Uterus (tissue), 4 donors: ENCODE results near the gene LIF. TPM values are rescaled to one million over a fixed set of nuclear protein-coding genes. Genes with fewer than 3 reads are reported as not detected.

Experiments
- DNase-seq, 2 donors: peaks; one replicate each; pipeline ENCODE4 v3.0.0-alpha.2; 2019 to 2020
- H3K27ac ChIP-seq, 2 donors: fragments of 200-600 bp; sonication (generic); 1 replicate in 1 of 2; 2 replicates in 1 of 2; pipeline ENCODE4 v1.5.1; 2016 to 2018
- H3K27me3 ChIP-seq, 2 donors: fragments of 200-600 bp; sonication (generic); one replicate each; pipeline ENCODE4 v1.5.1; 2018 to 2019; ENCODE audit warnings: control low read depth in 1 of 2
- H3K36me3 ChIP-seq, 2 donors: fragments of 200-600 bp; sonication (generic); one replicate each; pipeline ENCODE4 v1.5.1; 2019; ENCODE audit warnings: control low read depth in 1 of 2
- H3K4me1 ChIP-seq, 2 donors: fragments of 200-600 bp; sonication (generic); one replicate each; pipeline ENCODE4 v1.5.1; 2018 to 2019; ENCODE audit warnings: control low read depth in 1 of 2
- H3K4me3 ChIP-seq, 2 donors: fragments of 200-600 bp; sonication (generic); 1 replicate in 1 of 2; 2 replicates in 1 of 2; pipeline ENCODE4 v1.5.1; 2018 to 2019; ENCODE audit warnings: mild to moderate bottlenecking in 1 of 2
- H3K9me3 ChIP-seq, 2 donors: fragments of 200-600 bp; sonication (generic); one replicate each; pipeline ENCODE4 v1.5.1; 2019; ENCODE audit warnings: control low read depth in 1 of 2
- CTCF ChIP-seq, 4 experiments: fragments of 200-600 bp in 2 of 4; fragments of 450-650 bp in 2 of 4; sonication (generic) in 2 of 4; IDR thresholded peaks; one replicate each; pipeline ENCODE4 v1.5.1; 2016 to 2019; ENCODE audit warnings: antibody characterized with exemption in 4 of 4, mild to moderate bottlenecking in 2 of 4, moderate library complexity in 1 of 4
- POLR2A ChIP-seq, 2 donors: fragments of 450-650 bp; IDR thresholded peaks; one replicate each; pipeline ENCODE4 v1.6.1; 2016; ENCODE audit warnings: antibody characterized with exemption in 2 of 2, mild to moderate bottlenecking in 1 of 2, moderate library complexity in 1 of 2
- intact Hi-C: fragments of 100-400 bp; cut with DNase I; formaldehyde crosslinking; loops from one replicate; pipeline ENCODE4 v1.15.1; 2023; ENCODE audit warnings: low total_unique reads
- total RNA-seq, 4 donors: library from RNA; depleted of rRNA in 3 of 4; stranded (reverse); fragments of >200 nt in 3 of 4; gene quantifications; one replicate each; pipeline versions ENCODE4 v1.1.0 to v1.2.4, GENCODE V29; 2014 to 2023
- donor health status: DM: yes; HTN: yes; CAD: no.

Gene LIF
- total RNA-seq, 4 donors from 2014 or later = under 0.01 to 3.0 (median 1.5) TPM; not detected in 1

GRCh38 chr22:30274437-30274812 is 27.9 kb upstream of the LIF start:
- intact Hi-C loops = no loop called here
- no peaks in the 10 kb centered on the region for H3K27me3 ChIP-seq
- no peak overlapping the region for H3K27ac ChIP-seq
- TF ChIP-seq POLR2A (IDR thresholded peaks at IDR 0.05) = no peak
- no peak for DNase-seq
- no peaks in the 10 kb centered on the region for H3K4me1 ChIP-seq
- H3K4me3 ChIP-seq = no peak overlapping the region
- no peaks in the 10 kb centered on the region for H3K9me3 ChIP-seq
- no peaks in the 10 kb centered on the region for H3K36me3 ChIP-seq

GRCh38 chr22:30273711-30274436 is 27.3 kb upstream of the LIF start:
- H3K9me3 ChIP-seq = no peaks in the 10 kb centered on the region
- intact Hi-C loops = no loop called here
- TF ChIP-seq POLR2A (IDR thresholded peaks at IDR 0.05) = no peak
- no peak for TF ChIP-seq CTCF (IDR thresholded peaks at IDR 0.05)
- H3K27me3 ChIP-seq = no peaks in the 10 kb centered on the region
- no peak overlapping the region for H3K27ac ChIP-seq
- no peaks in the 10 kb centered on the region for H3K4me1 ChIP-seq
- H3K4me3 ChIP-seq = no peak overlapping the region
- DNase-seq = no peak
- no peaks in the 10 kb centered on the region for H3K36me3 ChIP-seq

- Histone ChIP-seq H3K27me3 (no peaks in the 10 kb centered on the region), H3K36me3 (no peaks in the 10 kb centered on the region), H3K4me3 (no peak overlapping the region), H3K27ac (no peak overlapping the region), H3K4me1 (no peaks in the 10 kb centered on the region), H3K9me3 (no peaks in the 10 kb centered on the region)
- no peak for DNase-seq
- intact Hi-C loops = no loop called here
- no peak for TF ChIP-seq CTCF (IDR thresholded peaks at IDR 0.05)
- TF ChIP-seq POLR2A (IDR thresholded peaks at IDR 0.05) = no peak
Observed at GRCh38 chr22:30272781-30273601, 26.4 kb upstream of the LIF start.

- Histone ChIP-seq H3K9me3 (no peaks in the 10 kb centered on the region), H3K27me3 (no peaks in the 10 kb centered on the region), H3K36me3 (no peaks in the 10 kb centered on the region), H3K27ac (no peak overlapping the region), H3K4me1 (no peaks in the 10 kb centered on the region), H3K4me3 (no peak overlapping the region)
- no peak for DNase-seq
- intact Hi-C loops = no loop called here
- TF ChIP-seq POLR2A (IDR thresholded peaks at IDR 0.05) (no peak), CTCF (IDR thresholded peaks at IDR 0.05) (no peak)
Observed at GRCh38 chr22:30270832-30271231, 24.3 kb upstream of the LIF start.

- no peaks in the 10 kb centered on the region for H3K36me3 ChIP-seq
- no peaks in the 10 kb centered on the region for H3K9me3 ChIP-seq
- H3K4me1 ChIP-seq = peaks cover 0 to under 1% of the 10 kb centered on the region in 2 donors
- DNase-seq = no peak
- no peak overlapping the region for H3K4me3 ChIP-seq
- H3K27ac ChIP-seq = no peak overlapping the region
- H3K27me3 ChIP-seq = no peaks in the 10 kb centered on the region
- intact Hi-C loops = no loop called here
- TF ChIP-seq CTCF (IDR thresholded peaks at IDR 0.05) = no peak
- TF ChIP-seq POLR2A (IDR thresholded peaks at IDR 0.05) = no peak
Observed at GRCh38 chr22:30268331-30268730, 21.8 kb upstream of the LIF start.
